PC-9 (cell line): Measurements from ENCODE around the gene EDDM13. TPM values are rescaled to one million over a fixed set of nuclear protein-coding genes. Genes with fewer than 3 reads are reported as not detected.

ENCODE experiments used
- BruUV-seq: library from RNA; stranded (reverse); fragments of 400-500 nt; replicated peaks from 2 replicates; lab custom pipeline; 2021; lab: Mats Ljungman, UMichigan
- CTCF ChIA-PET: fragments of 300-600 bp; sonication (Branson Sonifier 250); formaldehyde crosslinking; loops from one replicate; lab custom pipeline; 2022; ENCODE audit warnings: antibody characterized with exemption; lab: Charles Lee
- POLR2A ChIA-PET: fragments of 300-600 bp; sonication (Branson Sonifier 250); formaldehyde crosslinking; loops from one replicate; lab custom pipeline; 2022; ENCODE audit warnings: antibody characterized with exemption; ENCODE audit not compliant: unreplicated experiment; lab: Charles Lee
- DNase-seq, 2 experiments: peaks; one replicate each; pipeline versions ENCODE4 v3.0.0 to v3.0.0-alpha.2; 2015 to 2022; ENCODE audit warnings: mixed read lengths in 1 of 2
- H2AFZ ChIP-seq: fragments of 200-600 bp; sonication (generic); 2 replicates; pipeline ENCODE4 v1.8.1; 2017; ENCODE audit warnings: antibody characterized with exemption
- H3F3A ChIP-seq: fragments of 200-600 bp; sonication (generic); 2 replicates; pipeline ENCODE4 v1.8.1; 2017; ENCODE audit warnings: antibody characterized with exemption, mild to moderate bottlenecking, low read depth; ENCODE audit not compliant: insufficient read depth
- H3K27ac ChIP-seq: fragments of 200-600 bp; sonication (generic); 2 replicates; pipeline ENCODE4 v1.6.1; 2016; ENCODE audit warnings: mixed run types
- H3K27me3 ChIP-seq: fragments of 200-600 bp; sonication (generic); 2 replicates; pipeline ENCODE4 v1.6.1; 2016; ENCODE audit warnings: low read depth, mixed run types; ENCODE audit not compliant: insufficient read depth
- H3K36me3 ChIP-seq: fragments of 200-600 bp; sonication (generic); 2 replicates; pipeline ENCODE4 v1.6.1; 2016; ENCODE audit warnings: low read depth, mixed run types
- H3K4me1 ChIP-seq: fragments of 200-600 bp; sonication (generic); replicated peaks from 2 replicates; pipeline ENCODE4 v1.6.1; 2016; ENCODE audit warnings: mixed run types; ENCODE audit not compliant: insufficient read depth
- H3K4me2 ChIP-seq: fragments of 200-600 bp; sonication (generic); 2 replicates; pipeline ENCODE4 v1.6.1; 2017; ENCODE audit warnings: mixed run types
- H3K4me3 ChIP-seq: fragments of 200-600 bp; sonication (generic); 2 replicates; pipeline ENCODE4 v1.6.1; 2016; ENCODE audit warnings: mixed run types
- H3K79me2 ChIP-seq: fragments of 200-600 bp; sonication (generic); 2 replicates; pipeline ENCODE4 v1.6.1; 2017; ENCODE audit warnings: low read depth, mixed run types
- H3K9me2 ChIP-seq: fragments of 200-600 bp; sonication (generic); 2 replicates; pipeline ENCODE4 v1.8.1; 2017; ENCODE audit warnings: mild to moderate bottlenecking; ENCODE audit not compliant: insufficient read depth
- H3K9me3 ChIP-seq: fragments of 200-600 bp; sonication (generic); 2 replicates; pipeline ENCODE4 v1.8.1; 2016; ENCODE audit warnings: low read depth; ENCODE audit not compliant: insufficient read depth
- H4K20me1 ChIP-seq: fragments of 200-600 bp; sonication (generic); 2 replicates; pipeline ENCODE4 v1.8.1; 2017; ENCODE audit not compliant: insufficient read depth
- EZH2 ChIP-seq: fragments of 200-600 bp; sonication (generic); IDR thresholded peaks from 2 replicates; pipeline ENCODE4 v1.8.0; 2017; ENCODE audit warnings: antibody characterized with exemption, low read depth
- intact Hi-C: fragments of 100-400 bp; cut with micrococcal nuclease; formaldehyde crosslinking; loops from one replicate; pipeline ENCODE4 v1.10.0; 2022; ENCODE audit not compliant: unreplicated experiment
- total RNA-seq: library from RNA; stranded (reverse); gene quantifications from 2 replicates; pipeline ENCODE4 v1.2.3, GENCODE V29; 2021
- TF ChIP-seq, protein P1 (sequence below): fragments of 200-600 bp; sonication (generic); conservative IDR thresholded peaks from 2 replicates; pipeline ENCODE4 v1.6.1; 2017; ENCODE audit warnings: mixed run types, antibody characterized with exemption, mild to moderate bottlenecking, moderate library complexity

Gene EDDM13
- total RNA-seq, 1 experiment from 2014 or later, result not detected

DNA sequence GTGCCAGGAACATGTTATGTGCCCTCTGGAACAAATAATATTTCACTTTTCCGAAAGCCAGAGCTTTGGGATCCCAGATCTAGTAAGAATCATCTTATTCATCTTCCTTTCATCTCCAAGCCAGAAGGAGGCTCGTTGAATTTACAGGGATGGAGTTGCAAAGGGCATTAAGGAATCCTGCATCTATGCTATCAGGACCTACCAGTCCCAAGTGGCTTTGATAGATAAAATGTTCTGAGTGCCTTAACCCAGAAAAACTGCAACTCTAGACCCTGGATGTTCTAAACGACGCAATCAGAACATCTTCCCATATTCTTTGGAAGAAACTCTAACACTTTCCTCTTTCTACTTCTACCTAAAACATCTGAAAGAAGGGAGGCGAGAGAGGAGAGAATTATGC is 9.2 kb upstream of the EDDM13 start:
- Histone ChIP-seq H3K36me3 (no peaks in the 10 kb centered on the region), H3K79me2 (no peaks in the 10 kb centered on the region), H4K20me1 (peaks cover 11% of the 10 kb centered on the region; the same call in 1 of the 2 replicates), H3K4me3 (no peak overlapping the region), H3K4me1 (no peaks in the 10 kb centered on the region), H2AFZ (no peak overlapping the region), H3K27ac (no peak overlapping the region), H3K27me3 (no peaks in the 10 kb centered on the region), H3K9me3 (no peaks in the 10 kb centered on the region), H3K9me2 (no peaks in the 10 kb centered on the region), H3K4me2 (no peak overlapping the region), H3F3A (no peaks in the 10 kb centered on the region)
- no peak for DNase-seq
- CTCF ChIA-PET, result interaction anchor here (0.8 to 1.0 kb wide), 2 partner anchors 10 to 185 kb away, joined by 3 read pairs; no protein-coding TSS in a partner anchor
- POLR2A ChIA-PET, result no interaction called here
- intact Hi-C loops, result no loop called here
- BruUV-seq, result no TSS peak
- TF ChIP-seq, protein P1, sequence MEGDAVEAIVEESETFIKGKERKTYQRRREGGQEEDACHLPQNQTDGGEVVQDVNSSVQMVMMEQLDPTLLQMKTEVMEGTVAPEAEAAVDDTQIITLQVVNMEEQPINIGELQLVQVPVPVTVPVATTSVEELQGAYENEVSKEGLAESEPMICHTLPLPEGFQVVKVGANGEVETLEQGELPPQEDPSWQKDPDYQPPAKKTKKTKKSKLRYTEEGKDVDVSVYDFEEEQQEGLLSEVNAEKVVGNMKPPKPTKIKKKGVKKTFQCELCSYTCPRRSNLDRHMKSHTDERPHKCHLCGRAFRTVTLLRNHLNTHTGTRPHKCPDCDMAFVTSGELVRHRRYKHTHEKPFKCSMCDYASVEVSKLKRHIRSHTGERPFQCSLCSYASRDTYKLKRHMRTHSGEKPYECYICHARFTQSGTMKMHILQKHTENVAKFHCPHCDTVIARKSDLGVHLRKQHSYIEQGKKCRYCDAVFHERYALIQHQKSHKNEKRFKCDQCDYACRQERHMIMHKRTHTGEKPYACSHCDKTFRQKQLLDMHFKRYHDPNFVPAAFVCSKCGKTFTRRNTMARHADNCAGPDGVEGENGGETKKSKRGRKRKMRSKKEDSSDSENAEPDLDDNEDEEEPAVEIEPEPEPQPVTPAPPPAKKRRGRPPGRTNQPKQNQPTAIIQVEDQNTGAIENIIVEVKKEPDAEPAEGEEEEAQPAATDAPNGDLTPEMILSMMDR, result no peak
- no peak for TF ChIP-seq EZH2

DNA sequence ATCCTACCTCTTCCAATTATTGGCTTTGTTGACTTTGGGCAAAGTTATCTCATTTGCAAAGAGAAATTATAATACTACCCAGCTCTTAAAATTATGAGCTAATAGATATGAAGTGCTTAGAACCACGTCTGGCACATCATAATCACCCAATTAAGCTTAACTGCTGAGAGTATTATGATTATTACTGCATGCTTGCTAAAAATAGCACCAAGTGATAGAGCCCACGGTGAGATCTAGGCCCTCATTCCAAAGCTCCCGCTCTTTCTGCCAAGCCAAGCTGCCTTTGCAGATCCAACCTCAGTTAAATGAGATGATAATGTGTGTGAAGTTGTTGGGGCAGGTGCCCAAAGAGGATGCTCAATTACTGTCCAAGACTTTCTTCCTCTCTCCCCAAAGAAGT is 6.5 kb upstream of the EDDM13 start:
- Histone ChIP-seq H3K9me3 (no peaks in the 10 kb centered on the region), H3K9me2 (no peaks in the 10 kb centered on the region), H3K27me3 (no peaks in the 10 kb centered on the region), H4K20me1 (peaks cover 8% of the 10 kb centered on the region; the same call in 1 of the 2 replicates), H3K27ac (no peak overlapping the region), H3K4me3 (no peak overlapping the region), H3K4me1 (no peaks in the 10 kb centered on the region), H2AFZ (no peak overlapping the region), H3K79me2 (no peaks in the 10 kb centered on the region), H3F3A (no peaks in the 10 kb centered on the region), H3K36me3 (no peaks in the 10 kb centered on the region), H3K4me2 (no peak overlapping the region)
- ChIA-PET CTCF (interaction anchor here (0.6 kb wide), 1 partner anchor 637 kb away, joined by 3 read pairs; no protein-coding TSS in a partner anchor), POLR2A (no interaction called here)
- no peak for TF ChIP-seq EZH2
- TF ChIP-seq, protein P1, result no peak
- no peak for DNase-seq
- BruUV-seq, result no TSS peak
- intact Hi-C loops, result no loop called here

DNA sequence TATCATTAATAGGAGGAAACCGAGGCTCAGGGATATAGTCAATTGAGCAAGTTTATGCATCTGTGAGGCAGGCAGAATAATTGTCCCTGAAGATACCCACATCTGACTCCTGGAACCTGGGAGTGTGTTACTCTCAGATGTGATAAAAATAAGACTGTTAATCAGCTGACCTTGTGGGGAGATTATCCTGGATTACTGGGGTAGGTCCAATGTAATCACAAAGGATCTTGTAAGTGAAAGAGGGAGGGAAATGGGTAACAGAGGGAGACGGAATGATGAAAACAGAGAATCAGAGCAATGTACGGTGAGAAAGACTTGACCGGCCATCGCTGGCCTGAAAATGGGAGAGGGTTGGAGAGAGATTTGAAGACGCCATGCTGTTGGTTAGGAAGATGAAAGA is 3.2 kb upstream of the EDDM13 start:
- H3K4me3 ChIP-seq, result no peak overlapping the region
- CTCF ChIA-PET, result no interaction called here
- no peak overlapping the region for H3K4me2 ChIP-seq
- no peaks in the 10 kb centered on the region for H3F3A ChIP-seq
- TF ChIP-seq EZH2, result no peak
- TF ChIP-seq, protein P1, result no peak
- POLR2A ChIA-PET, result no interaction called here
- H4K20me1 ChIP-seq, result no peaks in the 10 kb centered on the region; the same call in 1 of the 2 replicates
- H3K36me3 ChIP-seq, result no peaks in the 10 kb centered on the region
- H3K9me2 ChIP-seq, result no peaks in the 10 kb centered on the region
- no peaks in the 10 kb centered on the region for H3K79me2 ChIP-seq
- H3K4me1 ChIP-seq, result no peaks in the 10 kb centered on the region
- H3K27me3 ChIP-seq, result no peaks in the 10 kb centered on the region
- no peak overlapping the region for H3K27ac ChIP-seq
- intact Hi-C loops, result no loop called here
- H3K9me3 ChIP-seq, result no peaks in the 10 kb centered on the region
- BruUV-seq, result no TSS peak
- DNase-seq, result no peak
- no peak overlapping the region for H2AFZ ChIP-seq
